GM13977 (cell line): Measurements from ENCODE around the gene ARHGAP19.

ENCODE experiments used
- DNase-seq: peaks from one replicate; pipeline ENCODE4 v3.0.0; 2012; ENCODE audit warnings: low spot score
- in situ Hi-C: fragments of 300-500 bp; cut with MboI; formaldehyde crosslinking; loops from one replicate; pipeline ENCODE4 v1.12.0; 2022; ENCODE audit warnings: low sequenced_read_pairs, low pct_unique_long_range_greater_than_20kb, mixed read lengths, inconsistent platforms; ENCODE audit not compliant: unreplicated experiment
- TF ChIP-seq, protein P1 (sequence below): IDR thresholded peaks from 2 replicates; pipeline ENCODE4 v1.5.1; 2012; ENCODE audit warnings: mild to moderate bottlenecking, control low read depth; ENCODE audit not compliant: insufficient read depth; ENCODE audit errors: extremely low read depth, missing control alignments

ARHGAP19 gene

DNA sequence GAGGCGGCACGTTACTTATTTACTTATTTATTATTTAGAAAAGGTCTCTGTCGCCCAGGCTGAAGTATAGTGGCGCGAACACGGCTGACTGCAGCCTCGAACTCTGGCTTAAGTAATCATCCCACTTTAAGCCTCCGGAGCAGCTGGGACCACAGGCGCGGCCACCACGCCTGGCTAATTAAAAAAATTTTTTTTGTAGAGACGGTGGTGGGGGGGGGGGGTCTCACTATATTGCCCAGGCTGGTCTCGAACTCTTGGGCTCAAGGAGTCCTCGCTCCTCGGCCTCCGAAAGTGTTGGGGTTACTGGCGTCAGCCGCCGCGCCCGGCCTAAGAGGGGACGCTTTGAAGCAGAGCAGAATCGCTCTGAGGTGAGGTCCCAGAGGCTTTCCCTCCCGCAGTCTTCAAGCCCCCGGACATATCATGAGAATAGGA lies 42.8 kb upstream of the ARHGAP19 start:
- TF ChIP-seq, protein P1, sequence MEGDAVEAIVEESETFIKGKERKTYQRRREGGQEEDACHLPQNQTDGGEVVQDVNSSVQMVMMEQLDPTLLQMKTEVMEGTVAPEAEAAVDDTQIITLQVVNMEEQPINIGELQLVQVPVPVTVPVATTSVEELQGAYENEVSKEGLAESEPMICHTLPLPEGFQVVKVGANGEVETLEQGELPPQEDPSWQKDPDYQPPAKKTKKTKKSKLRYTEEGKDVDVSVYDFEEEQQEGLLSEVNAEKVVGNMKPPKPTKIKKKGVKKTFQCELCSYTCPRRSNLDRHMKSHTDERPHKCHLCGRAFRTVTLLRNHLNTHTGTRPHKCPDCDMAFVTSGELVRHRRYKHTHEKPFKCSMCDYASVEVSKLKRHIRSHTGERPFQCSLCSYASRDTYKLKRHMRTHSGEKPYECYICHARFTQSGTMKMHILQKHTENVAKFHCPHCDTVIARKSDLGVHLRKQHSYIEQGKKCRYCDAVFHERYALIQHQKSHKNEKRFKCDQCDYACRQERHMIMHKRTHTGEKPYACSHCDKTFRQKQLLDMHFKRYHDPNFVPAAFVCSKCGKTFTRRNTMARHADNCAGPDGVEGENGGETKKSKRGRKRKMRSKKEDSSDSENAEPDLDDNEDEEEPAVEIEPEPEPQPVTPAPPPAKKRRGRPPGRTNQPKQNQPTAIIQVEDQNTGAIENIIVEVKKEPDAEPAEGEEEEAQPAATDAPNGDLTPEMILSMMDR, result no peak
- no peak for DNase-seq
- in situ Hi-C loops, result no loop called here

DNA sequence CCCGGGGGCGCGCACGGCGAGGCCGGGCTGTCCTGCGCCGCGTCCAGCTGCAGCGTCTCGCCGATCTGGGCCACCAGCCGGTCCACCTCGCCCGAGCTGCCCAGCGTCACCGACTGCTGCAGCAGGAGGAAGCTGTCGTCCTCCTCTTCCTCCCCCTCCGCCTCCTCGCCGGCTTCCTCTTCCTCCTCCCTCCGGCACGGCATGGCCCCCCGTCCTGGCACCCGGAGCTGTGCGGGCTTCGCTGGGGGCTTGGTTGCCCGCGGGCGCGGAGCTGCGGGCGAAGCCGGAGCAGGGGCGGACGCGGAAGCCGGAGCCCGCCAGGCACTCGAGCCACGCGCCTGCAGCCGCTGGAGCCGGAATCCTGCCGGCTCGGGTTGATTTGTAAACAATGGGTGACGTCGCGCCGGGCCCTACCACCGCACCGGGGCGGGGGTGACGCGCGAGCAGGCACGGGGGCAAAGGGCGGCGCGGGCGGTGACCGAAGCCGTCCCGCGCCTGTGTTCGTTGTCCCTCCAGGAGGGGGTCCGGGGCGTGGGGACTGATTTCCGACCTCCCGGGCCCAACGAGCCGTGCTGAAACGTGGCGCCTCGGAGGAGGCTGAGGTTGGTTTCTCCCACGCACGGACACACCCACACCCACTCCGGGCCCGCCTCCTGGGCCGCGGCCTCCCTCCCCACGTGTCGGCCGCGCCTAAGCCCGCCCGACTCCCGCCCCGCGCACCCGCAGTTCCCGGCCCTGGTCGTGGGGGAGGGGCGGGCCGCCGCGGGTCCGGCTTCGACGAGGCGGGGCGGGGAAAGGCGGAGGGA lies 42.1 kb upstream of the ARHGAP19 start, which contains the start of gene FRAT2:
Gene FRAT2 (minus strand): TSS at position 360 of the 806 bp plus-strand sequence. CDS start 157 bp downstream, at position 203.
- in situ Hi-C loops, result no loop called here
- TF ChIP-seq, protein P1, result no peak
- peak; percentile 98 for DNase-seq

DNA sequence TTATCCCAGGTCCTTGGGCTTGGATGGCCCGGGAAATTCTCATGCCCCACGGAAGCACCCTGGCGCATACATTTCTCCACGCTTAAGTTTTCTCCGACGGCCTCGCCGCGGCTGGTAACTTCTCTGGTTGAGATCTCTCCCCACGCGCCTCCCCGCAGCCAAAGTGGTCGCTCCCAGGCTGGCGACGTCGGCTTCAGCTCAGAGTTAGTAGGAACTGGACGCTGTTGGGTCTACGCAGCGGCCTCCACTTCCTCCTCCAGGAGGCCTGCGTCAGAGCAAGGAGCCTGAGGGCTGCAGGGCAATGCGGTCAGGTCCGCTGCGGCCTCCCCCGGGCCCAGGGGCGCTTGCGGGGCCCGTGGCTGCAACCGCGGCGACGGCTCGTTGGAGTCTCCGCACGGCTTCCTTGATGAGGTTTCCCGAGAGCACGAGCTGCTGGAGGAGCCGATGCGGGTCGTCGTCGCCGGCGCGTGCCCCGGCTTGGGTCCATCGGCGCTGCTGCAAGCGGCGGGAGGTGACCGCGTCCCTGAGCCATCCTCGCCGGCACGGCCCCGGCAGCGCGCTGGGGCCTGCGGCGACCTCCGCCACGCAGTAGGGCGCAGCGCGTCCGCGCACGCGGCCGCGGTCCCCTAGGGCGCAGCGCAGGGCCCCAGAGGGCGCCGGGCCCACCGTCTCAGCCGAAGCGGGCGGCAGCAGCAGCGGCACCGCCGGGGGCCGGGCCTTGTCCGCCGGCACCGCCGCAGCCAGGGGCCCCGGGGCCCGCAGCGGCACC lies 41.3 kb upstream of the ARHGAP19 start:
- TF ChIP-seq, protein P1, result no peak
- DNase-seq, result peak; percentile 63
- in situ Hi-C loops, result no loop called here

DNA sequence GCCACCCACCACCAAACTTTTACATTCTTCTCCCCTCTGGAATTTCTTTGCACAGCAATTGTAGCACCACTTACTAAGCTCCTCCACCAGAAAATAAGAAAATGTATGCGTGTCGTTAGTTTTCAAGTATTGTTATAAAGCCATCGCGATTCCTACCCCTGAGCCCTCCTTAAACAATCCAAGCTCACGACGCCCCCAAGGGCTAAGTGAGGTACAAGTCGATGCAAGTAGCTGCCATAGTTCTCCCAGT lies 40.8 kb upstream of the ARHGAP19 start:
- in situ Hi-C loops, result no loop called here
- TF ChIP-seq, protein P1, result peak; percentile 9
- no peak for DNase-seq

DNA sequence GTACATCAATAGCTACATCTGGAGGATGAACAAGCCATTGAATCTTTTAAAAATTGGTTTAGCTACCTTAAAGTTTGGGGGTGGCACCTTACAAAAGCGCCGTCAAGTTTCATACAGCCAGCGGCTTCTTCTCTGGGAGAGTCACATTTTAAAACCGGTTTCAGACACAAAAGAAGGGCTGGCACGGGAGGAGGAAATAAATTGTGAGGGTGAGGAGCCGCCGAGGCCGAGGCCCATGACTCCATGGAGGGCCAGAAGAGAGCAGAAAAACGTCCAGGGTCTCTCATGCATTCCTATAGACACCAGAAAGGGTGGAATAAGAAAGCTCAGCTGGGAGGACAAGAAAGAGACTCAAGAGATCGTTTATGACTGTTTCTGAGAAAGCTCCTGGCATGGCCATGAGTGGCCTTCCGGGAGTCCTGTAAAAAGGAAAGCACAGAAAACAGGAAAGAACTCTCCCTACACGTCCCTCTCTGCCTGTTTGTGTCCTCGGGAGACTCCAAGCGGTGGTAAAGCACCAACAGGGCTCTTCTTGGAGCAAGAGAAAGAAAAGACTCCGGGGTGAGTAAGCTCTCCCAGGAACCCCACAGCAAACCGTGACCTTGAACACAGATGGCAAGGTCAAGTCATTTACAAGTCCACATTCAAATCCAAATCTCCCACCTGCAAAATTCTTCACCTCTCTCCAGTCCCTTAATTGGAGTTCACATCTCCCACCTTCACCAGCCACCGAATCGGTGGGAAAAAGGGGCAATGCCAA lies 40.3 kb upstream of the ARHGAP19 start:
- DNase-seq, result no peak
- TF ChIP-seq, protein P1, result no peak
- in situ Hi-C loops, result no loop called here

DNA sequence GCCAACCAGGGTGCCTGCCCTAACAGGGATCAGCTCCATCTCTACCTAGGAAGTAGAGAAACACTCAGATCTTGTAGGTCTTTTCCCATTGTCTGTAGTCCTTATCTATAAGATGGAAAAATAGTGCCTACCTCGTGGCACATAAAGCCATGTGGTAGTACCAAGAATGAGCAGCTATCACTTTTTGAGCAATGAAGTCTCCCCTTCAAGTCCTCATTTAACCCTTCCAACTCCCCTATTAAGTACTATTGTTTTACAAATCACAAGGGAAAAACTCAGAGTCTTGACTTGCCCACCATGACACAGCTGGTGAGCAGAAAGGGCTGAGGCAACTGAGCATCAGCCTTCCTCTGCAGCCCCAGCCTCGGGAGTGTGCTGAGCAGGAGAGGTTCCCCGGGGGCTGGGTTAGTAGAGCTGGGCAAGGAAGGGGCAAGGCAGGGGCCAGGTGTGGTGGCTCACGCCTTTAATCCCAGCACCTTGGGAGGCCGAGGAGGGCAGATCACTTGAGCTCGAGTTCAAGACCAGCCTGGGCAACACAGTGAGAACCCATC lies 38.8 kb upstream of the ARHGAP19 start:
- in situ Hi-C loops, result no loop called here
- TF ChIP-seq, protein P1, result no peak
- DNase-seq, result no peak
